HG03280 (cell line): ENCODE data around the gene MTRR.

Experiments used
- ATAC-seq: cut with Tn5 transposase; IDR thresholded peaks from one replicate; pipeline ENCODE4 v1.9.1; 2021; ENCODE audit warnings: mild to moderate bottlenecking, moderate library complexity; ENCODE audit not compliant: unreplicated experiment

Gene MTRR

DNA sequence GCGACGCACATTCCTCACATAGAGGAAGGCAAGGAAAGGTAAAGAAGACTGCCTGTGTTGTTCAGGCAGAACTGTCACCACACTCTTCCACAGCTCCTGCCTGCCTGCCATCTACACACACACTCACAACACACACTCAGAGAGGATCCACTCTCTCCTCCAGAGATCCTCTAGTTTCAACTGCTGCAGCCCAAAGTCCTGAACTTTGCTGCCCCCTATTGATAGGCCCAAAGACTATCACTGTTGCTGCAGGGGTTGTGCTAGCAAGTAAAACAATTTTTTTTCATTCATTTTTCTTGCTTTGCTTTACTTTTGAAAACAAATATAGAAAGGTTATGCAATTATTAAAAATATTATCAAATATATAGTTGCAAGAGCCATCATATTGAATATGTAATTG lies 12.1 kb upstream of the MTRR start:
- no peak for ATAC-seq

GRCh38 chr5:7857361-7857760 lies 11.6 kb upstream of the MTRR start:
- ATAC-seq: no peak

DNA sequence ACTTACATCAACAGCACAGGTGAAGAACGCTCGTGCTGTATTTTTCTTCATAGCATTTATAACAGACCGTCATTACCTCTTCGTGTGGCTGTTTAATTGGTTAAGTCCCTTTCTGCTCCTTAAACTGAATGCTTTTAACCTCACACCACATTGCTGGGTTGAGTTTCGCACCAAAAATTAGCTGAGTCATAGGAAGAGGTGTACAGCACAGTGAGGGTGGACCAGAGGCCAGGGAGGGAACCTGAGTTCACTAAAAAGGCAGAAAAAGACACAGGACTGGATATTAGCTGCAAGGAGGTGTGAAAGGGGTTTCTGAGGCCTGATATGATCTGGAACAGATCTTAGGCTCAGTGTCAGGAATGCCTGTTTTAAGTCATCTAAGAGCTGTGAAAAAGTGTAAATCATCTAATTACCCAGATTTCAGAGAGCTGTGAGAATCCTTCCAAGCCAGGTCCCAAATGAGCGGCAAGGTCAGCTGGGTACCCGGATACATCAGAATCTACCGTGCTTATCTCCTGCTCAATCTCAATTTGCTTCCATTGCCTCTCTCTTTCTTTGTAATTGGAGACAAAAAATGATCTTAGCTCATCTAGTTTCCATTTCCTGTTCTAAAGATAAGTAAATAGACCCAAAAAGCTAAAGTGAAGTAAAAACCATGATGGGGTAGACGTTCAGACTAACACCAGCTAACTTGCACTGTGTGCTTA lies 10.9 kb upstream of the MTRR start:
- ATAC-seq: no peak

DNA sequence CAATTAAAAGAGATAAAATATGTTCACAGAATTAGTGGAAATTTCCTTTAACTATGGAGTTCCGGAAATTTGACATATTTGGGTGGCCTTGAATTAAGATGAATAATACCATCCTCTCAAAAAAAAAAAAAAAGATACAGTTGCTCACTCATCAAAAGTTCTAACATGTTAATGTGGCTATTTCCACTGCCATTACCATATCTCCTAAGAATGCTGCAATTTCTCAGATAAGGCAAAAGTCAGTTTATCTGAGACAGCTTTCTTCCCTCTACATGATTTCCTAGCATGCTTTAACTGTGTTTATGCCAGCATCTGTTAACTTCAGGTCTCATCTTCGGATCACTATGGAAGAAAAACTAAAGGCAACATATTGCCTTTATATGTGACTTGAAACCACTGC lies 2.8 kb upstream of the MTRR start:
- no peak for ATAC-seq

- ATAC-seq: no peak
Measured at GRCh38 chr5:7867260-7867659, 1.7 kb upstream of the MTRR start.

DNA sequence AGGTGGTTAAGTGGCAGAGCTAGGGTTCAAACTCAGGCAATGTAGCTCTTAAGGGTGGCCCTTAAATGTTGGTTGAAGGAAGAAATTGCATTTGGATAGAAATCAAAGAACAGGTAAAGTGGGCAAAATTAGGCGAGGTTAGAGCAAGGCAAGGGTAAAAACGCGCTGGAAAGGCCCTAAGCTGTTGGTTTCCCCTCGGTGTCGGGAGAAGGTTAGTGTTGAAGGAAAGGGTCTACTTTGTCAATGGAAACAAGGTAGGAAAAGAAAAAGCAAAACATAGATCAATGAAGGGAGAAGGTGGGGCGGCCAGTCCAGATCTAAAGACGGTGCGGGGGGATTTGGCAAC lies 548 bp upstream of the MTRR start:
- ATAC-seq: no peak

DNA sequence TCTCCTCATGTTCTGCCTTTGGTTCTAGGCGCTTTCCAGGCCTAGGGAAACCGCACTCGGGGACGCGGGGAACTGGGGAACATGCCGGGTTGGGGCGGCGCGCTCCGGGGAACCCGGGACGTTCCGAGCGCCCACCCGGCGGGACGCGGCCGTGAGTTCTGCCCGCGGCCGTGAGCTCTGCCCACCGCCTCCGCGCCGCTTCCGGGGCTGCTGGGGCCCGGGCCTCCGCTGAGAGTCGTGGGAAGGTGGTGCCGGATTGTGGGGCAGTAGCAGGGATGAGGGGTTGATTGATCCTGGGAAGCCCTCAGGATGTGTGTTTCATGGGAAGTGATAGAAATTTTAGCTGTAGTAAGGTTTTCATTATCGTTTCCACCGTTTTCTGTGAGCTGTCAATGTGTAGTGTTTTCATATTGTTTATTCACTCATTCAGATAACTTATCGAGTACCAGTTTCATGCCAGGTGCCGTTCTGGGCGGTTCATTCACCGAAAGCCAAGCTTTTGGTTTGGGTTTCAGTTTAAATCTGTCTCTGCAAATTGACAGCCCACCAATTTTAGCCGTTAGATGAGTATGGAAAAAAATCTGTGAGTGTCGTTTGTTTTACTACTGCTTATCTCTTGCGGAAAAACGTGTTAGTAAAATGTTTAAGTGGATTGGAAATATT lies 657 bp downstream of the MTRR start:
- peak; percentile 31 for ATAC-seq

DNA sequence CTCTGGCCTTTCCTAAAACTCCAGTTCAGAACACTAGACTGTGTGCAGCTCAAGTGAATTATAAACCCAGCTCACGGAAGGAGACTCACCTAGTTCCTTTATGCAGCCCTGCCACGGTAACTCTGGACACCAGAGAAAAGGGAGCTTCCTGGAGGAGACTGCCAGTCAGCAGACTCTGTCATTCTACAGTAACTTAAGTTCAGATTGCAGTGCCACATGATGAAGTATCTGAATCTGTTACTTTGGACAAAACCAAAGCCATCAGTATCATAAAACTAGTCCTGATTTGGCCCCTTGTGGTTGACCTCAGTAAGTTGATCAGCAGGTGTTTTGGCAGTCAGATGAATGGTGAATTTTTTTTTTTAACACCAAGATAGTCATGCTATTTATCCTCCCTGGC lies 2.7 kb downstream of the MTRR start:
- ATAC-seq: no peak

DNA sequence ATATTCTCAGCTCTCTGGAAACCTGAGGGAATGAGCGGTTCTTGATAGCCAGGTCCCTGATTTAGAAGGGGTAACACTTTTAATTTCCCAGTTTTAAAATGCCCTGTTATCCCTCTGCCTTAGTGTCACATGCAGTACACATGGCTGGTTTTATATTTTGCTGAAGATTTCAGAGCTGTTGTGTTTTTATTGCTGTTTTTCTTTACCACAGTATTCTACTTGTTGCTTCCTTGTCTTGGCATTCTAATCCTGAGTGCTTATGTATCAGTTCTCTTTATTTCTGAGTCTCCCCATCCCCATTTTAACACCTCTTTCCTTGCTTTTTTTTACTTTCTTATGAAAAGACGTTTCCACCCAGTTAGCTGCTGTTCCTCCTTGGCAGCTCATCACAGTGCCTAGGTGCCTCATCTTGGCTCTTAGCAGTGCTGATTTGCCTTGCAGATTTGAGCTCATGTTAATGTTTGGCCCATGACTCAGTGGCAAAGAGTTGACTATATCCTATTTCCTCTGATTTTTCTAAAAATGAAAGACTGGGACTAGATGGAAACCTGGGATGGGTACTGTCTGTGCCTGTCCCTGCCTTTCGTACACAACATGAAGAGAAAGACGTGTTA lies 3.7 kb downstream of the MTRR start:
- no peak for ATAC-seq

DNA sequence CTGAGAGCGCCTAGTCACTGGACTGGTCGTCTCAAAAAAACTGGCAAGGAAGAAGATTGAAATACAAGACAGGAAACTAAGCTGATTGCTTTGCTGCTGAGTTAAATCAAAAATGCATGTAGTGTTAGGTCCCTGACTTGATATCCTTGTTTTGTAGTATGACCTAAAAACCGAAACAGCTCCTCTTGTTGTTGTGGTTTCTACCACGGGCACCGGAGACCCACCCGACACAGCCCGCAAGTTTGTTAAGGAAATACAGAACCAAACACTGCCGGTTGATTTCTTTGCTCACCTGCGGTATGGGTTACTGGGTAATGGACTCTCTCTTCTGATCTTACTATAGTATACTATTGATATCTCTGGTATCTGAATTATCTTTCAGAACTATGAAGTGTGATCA lies 4.3 kb downstream of the MTRR start:
- no peak for ATAC-seq

DNA sequence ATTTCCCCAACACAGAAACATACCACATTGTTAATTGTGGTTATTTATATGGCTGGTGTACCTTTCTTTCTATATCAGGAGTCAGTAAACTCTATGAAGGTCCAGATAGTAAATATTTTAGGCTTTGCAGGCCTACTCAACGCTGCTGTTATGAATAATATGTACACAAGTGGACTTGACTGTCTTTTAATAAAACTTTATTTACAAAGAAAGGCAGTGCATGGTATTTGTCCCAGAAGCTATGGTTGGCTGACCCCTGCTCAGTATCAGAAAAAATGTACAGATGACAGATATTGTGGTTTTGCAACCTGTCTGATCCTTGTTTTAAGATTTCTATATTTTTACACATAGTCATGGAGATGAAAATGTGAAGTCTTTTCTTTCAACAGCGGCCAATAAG lies 5.7 kb downstream of the MTRR start:
- no peak for ATAC-seq

- no peak for ATAC-seq
Measured at GRCh38 chr5:7875151-7875550, 6.2 kb downstream of the MTRR start.

DNA sequence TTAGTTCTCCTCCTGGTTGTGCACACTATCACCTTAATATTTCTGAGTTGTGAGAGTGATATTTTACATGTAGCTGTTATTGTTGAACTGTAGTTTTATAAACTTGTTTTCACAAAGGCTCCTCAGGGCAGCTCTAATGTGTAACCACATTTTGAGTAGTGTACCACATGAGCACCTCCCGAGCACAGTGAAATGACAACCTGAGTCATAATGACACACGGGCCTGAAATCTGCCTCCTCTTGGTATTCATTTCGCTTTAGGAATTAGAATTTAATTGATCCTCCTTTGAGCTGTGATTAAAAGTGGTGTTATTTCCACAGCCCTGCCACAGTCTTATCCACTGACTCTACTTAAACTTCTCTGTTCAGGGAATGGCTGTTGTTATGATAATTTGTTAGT lies 7.9 kb downstream of the MTRR start:
- peak; percentile 37 for ATAC-seq

GRCh38 chr5:7877851-7878250 lies 8.9 kb downstream of the MTRR start:
- ATAC-seq: no peak

GRCh38 chr5:7878381-7878873 lies 9.5 kb downstream of the MTRR start:
- ATAC-seq: peak; percentile 96

DNA sequence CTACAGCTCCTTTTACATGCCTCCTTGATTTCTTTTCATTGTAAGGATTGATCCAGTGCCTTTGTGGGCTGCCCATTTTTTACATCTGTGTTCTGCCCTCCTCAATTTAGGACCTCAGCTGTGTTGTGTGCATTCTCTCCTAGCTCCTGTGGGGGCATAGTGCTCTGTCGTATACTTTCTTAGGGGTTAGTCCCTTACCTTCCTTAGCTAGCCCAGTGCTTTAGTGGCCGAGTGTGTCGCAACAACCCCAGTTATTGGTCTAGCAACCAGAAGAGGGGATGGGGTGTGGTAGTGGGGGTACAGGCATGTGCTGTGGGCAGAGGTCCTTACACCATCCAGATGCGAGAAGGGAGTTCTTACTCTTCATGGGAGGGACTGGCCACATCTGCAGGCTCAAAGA lies 12.1 kb downstream of the MTRR start:
- no peak for ATAC-seq

GRCh38 chr5:7881816-7882215 lies 12.9 kb downstream of the MTRR start:
- ATAC-seq: no peak

DNA sequence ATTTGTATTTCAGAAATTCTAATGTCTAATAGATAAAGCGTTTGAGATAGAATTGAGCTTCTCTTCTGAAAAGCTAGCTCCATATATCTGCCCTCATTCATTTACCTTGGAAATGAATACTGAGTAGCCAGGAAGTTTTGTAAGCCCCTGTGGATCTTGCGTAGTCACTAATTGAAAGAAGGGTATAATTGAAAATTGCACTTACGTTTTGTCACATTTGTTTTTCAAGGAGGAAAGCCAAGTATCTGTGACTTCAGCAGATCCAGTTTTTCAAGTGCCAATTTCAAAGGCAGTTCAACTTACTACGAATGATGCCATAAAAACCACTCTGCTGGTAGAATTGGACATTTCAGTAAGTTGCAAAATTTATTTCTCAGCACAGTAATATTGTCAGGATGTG lies 14.0 kb downstream of the MTRR start:
- no peak for ATAC-seq

DNA sequence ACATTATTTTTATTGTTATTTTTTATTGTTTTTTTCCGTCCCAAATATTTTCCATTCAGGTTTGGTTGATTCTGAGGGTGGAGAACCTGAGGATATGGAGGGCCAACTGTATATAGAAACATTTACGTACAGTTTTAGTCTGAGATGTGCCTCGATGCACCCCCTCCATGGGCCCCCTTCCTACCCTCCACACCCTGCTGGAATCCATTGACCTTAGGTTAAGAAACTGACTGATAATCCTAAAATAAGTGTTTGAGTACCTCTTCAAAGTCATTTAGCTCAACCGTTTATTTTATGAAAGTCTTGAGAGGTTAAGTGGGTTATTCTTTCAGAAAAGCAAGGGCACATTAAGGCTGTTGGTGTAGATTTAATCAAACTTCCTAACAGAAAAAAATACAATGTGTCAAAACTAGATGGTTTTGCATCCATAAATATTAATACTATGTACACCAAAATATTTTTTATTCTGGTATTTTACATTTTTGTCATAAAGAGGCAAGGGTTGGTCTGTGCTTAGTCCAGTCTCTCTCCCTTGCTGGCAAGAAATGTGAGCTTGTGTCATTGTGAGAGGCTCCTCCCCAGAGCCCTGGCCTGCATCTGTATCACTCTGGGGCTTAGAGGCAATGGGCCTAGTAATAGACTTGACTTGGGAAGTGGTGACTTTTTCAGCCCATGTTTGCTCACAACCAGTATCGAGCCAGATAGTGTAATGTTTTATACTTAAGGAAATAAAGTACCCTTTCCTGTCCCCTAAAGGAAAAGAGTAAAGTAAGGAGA lies 15.7 kb downstream of the MTRR start:
- ATAC-seq: no peak

DNA sequence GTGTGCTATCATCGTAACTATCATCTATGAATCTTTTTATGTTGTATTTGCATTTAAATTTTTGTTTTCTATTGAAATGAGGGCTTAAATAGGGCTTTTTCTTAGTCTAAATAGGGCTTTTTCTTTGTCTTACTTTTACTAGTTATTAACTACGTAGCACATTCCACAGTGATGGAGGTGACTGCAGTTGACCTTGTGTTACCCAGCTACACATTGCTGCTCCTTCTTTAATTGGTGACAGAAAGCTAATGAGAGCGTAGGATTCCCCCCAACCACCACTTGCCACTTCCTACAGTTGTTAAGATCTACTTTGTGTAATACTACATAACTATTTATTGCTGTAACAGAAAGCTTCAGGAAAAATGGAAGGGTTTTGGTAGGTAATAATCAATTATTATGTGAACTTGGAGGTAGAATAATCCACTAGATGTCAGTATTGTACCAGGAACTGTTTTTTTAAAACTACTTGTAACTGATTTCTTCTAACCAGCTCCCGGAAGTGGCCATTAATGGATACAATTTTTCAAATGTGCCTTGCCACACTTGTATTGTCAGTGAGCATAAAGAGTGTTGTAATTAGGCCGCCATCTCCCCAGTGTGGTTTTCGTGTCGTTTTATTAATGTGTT lies 18.0 kb downstream of the MTRR start:
- ATAC-seq: no peak

- ATAC-seq: no peak
Measured at GRCh38 chr5:7888901-7889300, 20.0 kb downstream of the MTRR start.
